OCI-LY1 (cell line): Measurements from ENCODE around the gene TBX1.

ENCODE experiments used
- H2AFZ ChIP-seq: fragments of 200-600 bp; sonication (generic), shearing (Covaris generic); 2 replicates; pipeline ENCODE4 v1.6.0; 2014; ENCODE audit warnings: antibody characterized with exemption, mild to moderate bottlenecking, low read length
- H3F3A ChIP-seq: fragments of 200-600 bp; sonication (generic), shearing (Covaris generic); 2 replicates; pipeline ENCODE4 v1.6.0; 2014; ENCODE audit warnings: mild to moderate bottlenecking, antibody characterized with exemption, low read length, moderate library complexity; ENCODE audit not compliant: insufficient read depth
- H3K27ac ChIP-seq: fragments of 200-600 bp; sonication (generic); 2 replicates; pipeline ENCODE4 v1.5.1; 2014; ENCODE audit warnings: low read length, mixed run types, mild to moderate bottlenecking, low read depth; ENCODE audit not compliant: poor library complexity, severe bottlenecking
- H3K27me3 ChIP-seq: fragments of 200-600 bp; sonication (generic); 2 replicates; pipeline ENCODE4 v1.6.0; 2014; ENCODE audit warnings: antibody characterized with exemption, mild to moderate bottlenecking, low read length, moderate library complexity; ENCODE audit not compliant: insufficient read depth
- H3K36me3 ChIP-seq: fragments of 200-600 bp; sonication (generic); 2 replicates; pipeline ENCODE4 v1.6.1; 2014; ENCODE audit warnings: mild to moderate bottlenecking, antibody characterized with exemption, low read length, moderate library complexity, mixed read lengths; ENCODE audit not compliant: insufficient read depth
- H3K4me1 ChIP-seq: fragments of 200-600 bp; sonication (generic); 2 replicates; pipeline ENCODE4 v1.5.1; 2014; ENCODE audit warnings: mild to moderate bottlenecking, low read length, moderate library complexity; ENCODE audit not compliant: insufficient read depth, severe bottlenecking
- H3K4me2 ChIP-seq: fragments of 200-600 bp; sonication (generic), shearing (Covaris generic); 2 replicates; pipeline ENCODE4 v1.6.1; 2014; ENCODE audit warnings: low read length
- H3K4me3 ChIP-seq: fragments of 200-600 bp; sonication (generic); 2 replicates; pipeline ENCODE4 v1.5.1; 2014; ENCODE audit warnings: low read length, low read depth, mild to moderate bottlenecking, mixed read lengths; ENCODE audit not compliant: poor library complexity, severe bottlenecking
- H3K79me2 ChIP-seq: fragments of 200-600 bp; shearing (Covaris generic); 2 replicates; pipeline ENCODE4 v1.6.1; 2016; ENCODE audit warnings: mixed run types, low read length, mixed read lengths; ENCODE audit not compliant: insufficient read depth
- H3K9ac ChIP-seq: fragments of 200-600 bp; sonication (generic), shearing (Covaris generic); 2 replicates; pipeline ENCODE4 v1.6.1; 2014; ENCODE audit warnings: mild to moderate bottlenecking, low read length, mixed read lengths
- H3K9me2 ChIP-seq: fragments of 200-600 bp; sonication (generic), shearing (Covaris generic); 2 replicates; pipeline ENCODE4 v1.6.1; 2014; ENCODE audit warnings: low read depth, mild to moderate bottlenecking, low read length, mixed read lengths
- H3K9me3 ChIP-seq: fragments of 200-600 bp; shearing (Covaris generic); 2 replicates; pipeline ENCODE4 v1.6.1; 2014; ENCODE audit warnings: low read length, mixed read lengths
- H4K20me1 ChIP-seq: fragments of 200-600 bp; sonication (generic), shearing (Covaris generic); 2 replicates; pipeline ENCODE4 v1.6.0; 2016; ENCODE audit warnings: mild to moderate bottlenecking, low read length; ENCODE audit not compliant: insufficient read depth
- CTCF ChIP-seq: fragments of 200-600 bp; sonication (generic), shearing (Covaris generic); IDR thresholded peaks from 2 replicates; pipeline ENCODE4 v1.5.1; 2017; ENCODE audit warnings: mild to moderate bottlenecking, antibody characterized with exemption, low read length, moderate library complexity, mixed read lengths
- EZH2 ChIP-seq: fragments of 200-600 bp; sonication (generic), shearing (Covaris generic); IDR thresholded peaks from 2 replicates; pipeline ENCODE4 v1.8.0; 2017; ENCODE audit warnings: borderline replicate concordance, mixed run types, mild to moderate bottlenecking, antibody characterized with exemption, low read length, moderate library complexity, mixed read lengths

Gene TBX1

GRCh38 chr22:19718456-19719049 lies 42.0 kb upstream of the TBX1 start:
- Histone ChIP-seq H3K9me3 (no peaks in the 10 kb centered on the region), H3F3A (no peaks in the 10 kb centered on the region), H3K27ac (no peak overlapping the region), H3K9ac (no peak overlapping the region; the same call in 1 of the 2 replicates), H3K27me3 (peaks cover 10% of the 10 kb centered on the region; the same call in 1 of the 2 replicates), H3K4me1 (peaks cover 11% of the 10 kb centered on the region), H2AFZ (no peak overlapping the region), H4K20me1 (no peaks in the 10 kb centered on the region), H3K36me3 (no peaks in the 10 kb centered on the region), H3K4me3 (peak overlapping the region; percentile 56), H3K79me2 (no peaks in the 10 kb centered on the region), H3K9me2 (no peaks in the 10 kb centered on the region), H3K4me2 (peak overlapping the region; percentile 86)
- TF ChIP-seq EZH2 = no peak

- Histone ChIP-seq H4K20me1 (no peaks in the 10 kb centered on the region), H3K9ac (no peak overlapping the region), H3K4me1 (peaks cover 11% of the 10 kb centered on the region), H3K27me3 (peaks cover 7% of the 10 kb centered on the region; the same call in 1 of the 2 replicates), H3K4me3 (no peak overlapping the region), H3K9me2 (no peaks in the 10 kb centered on the region), H3K9me3 (no peaks in the 10 kb centered on the region), H2AFZ (no peak overlapping the region), H3K4me2 (peak overlapping the region; percentile 86; the same call in 1 of the 2 replicates), H3K27ac (no peak overlapping the region), H3K36me3 (no peaks in the 10 kb centered on the region), H3K79me2 (no peaks in the 10 kb centered on the region), H3F3A (no peaks in the 10 kb centered on the region)
- no peak for TF ChIP-seq CTCF
- TF ChIP-seq EZH2 = no peak
These were observed 41.5 kb upstream of the TBX1 start for GRCh38 chr22:19719050-19719482.

DNA sequence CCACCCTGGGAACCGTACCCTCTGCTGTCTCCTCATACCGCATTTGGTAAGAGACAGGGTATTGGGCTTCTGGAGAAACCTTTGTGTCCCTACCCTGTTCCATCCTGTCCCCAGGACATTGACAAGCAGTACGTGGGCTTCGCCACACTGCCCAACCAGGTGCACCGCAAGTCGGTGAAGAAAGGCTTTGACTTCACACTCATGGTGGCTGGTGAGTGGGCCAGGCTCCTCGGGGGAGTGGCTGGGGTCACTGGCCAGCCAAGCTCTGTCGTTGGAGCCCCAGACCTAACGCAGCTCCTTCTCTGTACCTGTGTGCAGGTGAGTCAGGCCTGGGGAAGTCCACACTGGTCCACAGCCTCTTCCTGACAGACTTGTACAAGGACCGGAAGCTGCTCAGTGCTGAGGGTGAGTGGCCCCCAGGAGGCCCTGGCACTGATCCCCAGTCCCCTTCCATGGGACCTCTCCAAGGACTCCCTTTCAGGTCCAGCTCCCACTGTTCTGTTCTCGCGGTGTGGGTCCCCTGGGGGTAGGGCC lies 41.0 kb upstream of the TBX1 start:
- H3K36me3 ChIP-seq = no peaks in the 10 kb centered on the region

More for the DNA sequence above, 41.0 kb upstream of the TBX1 start:
- Histone ChIP-seq H3K9me2 (no peaks in the 10 kb centered on the region), H3K79me2 (no peaks in the 10 kb centered on the region), H2AFZ (no peak overlapping the region), H3K9me3 (no peaks in the 10 kb centered on the region), H3K27ac (no peak overlapping the region), H3K27me3 (peaks cover 7% of the 10 kb centered on the region; the same call in 1 of the 2 replicates), H3F3A (no peaks in the 10 kb centered on the region), H4K20me1 (no peaks in the 10 kb centered on the region), H3K9ac (no peak overlapping the region), H3K4me2 (no peak overlapping the region), H3K4me1 (peaks cover 11% of the 10 kb centered on the region), H3K4me3 (no peak overlapping the region)
- TF ChIP-seq CTCF = no peak
- TF ChIP-seq EZH2 = no peak
